GM20000 (cell line): Measurements from ENCODE around the gene NKX1-1.

Experiments used
- DNase-seq: peaks from one replicate; pipeline ENCODE4 v3.0.0; 2012; ENCODE audit warnings: low spot score
- TF ChIP-seq, protein P1 (sequence below): IDR thresholded peaks from 2 replicates; pipeline ENCODE4 v1.5.1; 2012; ENCODE audit warnings: mild to moderate bottlenecking, control low read depth; ENCODE audit errors: extremely low read depth, missing control alignments

The NKX1-1 gene

GRCh38 chr4:1409491-1410425 is 3.5 kb upstream of the NKX1-1 start:
- TF ChIP-seq, protein P1, sequence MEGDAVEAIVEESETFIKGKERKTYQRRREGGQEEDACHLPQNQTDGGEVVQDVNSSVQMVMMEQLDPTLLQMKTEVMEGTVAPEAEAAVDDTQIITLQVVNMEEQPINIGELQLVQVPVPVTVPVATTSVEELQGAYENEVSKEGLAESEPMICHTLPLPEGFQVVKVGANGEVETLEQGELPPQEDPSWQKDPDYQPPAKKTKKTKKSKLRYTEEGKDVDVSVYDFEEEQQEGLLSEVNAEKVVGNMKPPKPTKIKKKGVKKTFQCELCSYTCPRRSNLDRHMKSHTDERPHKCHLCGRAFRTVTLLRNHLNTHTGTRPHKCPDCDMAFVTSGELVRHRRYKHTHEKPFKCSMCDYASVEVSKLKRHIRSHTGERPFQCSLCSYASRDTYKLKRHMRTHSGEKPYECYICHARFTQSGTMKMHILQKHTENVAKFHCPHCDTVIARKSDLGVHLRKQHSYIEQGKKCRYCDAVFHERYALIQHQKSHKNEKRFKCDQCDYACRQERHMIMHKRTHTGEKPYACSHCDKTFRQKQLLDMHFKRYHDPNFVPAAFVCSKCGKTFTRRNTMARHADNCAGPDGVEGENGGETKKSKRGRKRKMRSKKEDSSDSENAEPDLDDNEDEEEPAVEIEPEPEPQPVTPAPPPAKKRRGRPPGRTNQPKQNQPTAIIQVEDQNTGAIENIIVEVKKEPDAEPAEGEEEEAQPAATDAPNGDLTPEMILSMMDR = no peak
- DNase-seq = peak; percentile 32

- TF ChIP-seq, protein P1 = no peak
- DNase-seq = peak; percentile 33
These were observed 2.8 kb upstream of the NKX1-1 start for GRCh38 chr4:1409079-1409478.

DNA sequence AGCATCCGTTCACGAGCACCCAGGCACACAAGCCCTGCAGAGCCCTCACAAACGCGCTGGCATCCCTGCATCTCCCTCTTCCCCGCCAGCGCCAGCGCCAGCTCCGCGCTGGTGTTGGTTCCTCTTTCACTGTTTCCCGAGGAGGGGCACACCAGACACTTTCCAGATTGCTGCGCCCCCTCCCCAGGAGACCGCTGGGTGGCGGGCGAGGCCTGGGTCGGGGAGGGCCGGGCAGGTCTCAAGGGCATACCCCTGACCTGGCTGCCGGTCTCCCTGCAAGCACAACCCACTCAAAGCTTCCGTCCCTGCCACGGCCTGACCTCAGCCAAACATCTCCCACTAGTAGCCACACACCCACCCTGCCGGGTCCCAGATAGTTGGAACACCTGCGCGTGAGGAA is 2.2 kb upstream of the NKX1-1 start:
- DNase-seq = peak; percentile 18
- TF ChIP-seq, protein P1 = no peak

DNA sequence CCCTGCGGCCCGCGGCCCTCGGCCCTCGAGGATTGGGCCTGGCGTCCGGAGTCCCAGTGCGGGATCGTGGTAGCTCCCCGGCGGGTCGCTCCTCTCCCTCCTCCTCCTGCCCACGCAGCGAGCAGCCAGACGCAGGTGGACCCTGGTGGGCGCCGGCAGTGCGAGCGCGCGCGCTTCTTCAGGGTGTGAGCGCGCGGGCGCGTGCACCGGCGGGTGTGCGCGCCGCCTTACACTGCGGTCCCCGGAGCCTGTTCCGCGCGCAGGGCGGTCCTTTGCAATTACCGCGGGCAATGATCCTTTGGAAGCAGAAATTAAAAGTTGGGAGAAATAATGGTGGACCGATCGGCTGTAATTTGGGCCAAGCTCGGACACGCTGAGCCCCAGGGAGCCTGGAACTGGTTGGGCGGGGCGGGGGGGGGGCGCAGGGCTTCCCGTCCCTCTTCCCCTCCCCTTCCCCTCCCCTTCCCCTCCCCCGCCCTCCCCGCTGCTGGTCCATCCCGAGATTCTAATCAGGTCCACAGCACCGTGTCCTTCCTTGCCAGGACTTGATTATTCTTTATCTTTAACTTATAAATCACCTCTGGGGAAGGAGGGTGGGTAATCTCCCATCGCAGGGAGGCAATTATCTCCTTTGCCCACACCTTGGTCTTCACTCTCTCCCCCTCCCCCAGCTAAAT is 1.6 kb upstream of the NKX1-1 start:
- TF ChIP-seq, protein P1 = no peak
- peak; percentile 24 for DNase-seq

- DNase-seq = peak; percentile 45
- TF ChIP-seq, protein P1 = no peak
These were observed 877 bp upstream of the NKX1-1 start for GRCh38 chr4:1406981-1407656.

DNA sequence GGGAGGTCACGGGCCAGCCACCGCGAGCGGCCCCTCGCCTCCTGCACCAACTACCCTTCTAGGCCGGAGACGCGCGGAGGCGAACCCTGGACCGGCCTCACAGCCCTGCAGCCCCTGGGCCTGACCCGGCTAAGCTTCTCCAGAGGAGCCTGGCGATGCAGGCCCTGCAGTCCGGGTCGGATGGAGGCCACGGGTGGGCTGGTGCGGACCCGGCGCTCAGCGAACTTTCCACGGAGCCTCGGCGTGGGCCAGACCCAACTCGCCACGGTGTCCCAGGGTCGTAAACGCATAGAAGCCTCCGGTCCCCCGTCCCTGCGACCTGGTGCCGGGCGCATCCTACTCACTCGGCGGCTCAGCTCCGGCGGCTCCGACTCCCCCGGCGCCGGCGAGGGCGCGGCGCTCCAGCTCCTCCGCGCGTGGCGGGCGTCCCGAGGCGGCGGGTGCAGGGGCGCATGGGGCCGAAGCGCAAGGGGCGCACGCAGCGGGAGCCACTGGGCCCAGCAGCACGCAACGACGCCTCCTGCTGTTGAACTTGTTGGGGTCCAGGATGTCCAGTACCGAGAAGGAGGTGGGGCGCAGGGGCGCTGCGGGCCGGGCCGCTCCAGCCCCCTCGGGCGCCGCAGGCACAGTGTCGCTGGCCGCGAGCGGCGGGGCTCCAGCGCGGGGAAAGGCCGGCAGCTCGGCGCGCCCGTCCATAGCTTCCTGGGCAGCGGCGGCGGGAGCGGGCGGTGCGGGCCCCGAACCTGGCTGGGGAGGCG is 427 bp downstream of the NKX1-1 start:
- peak; percentile 49 for DNase-seq

More for the DNA sequence above, 427 bp downstream of the NKX1-1 start:
- TF ChIP-seq, protein P1 = no peak
